A549 (cell line): Measurements from ENCODE around the gene WASF2. TPM values are rescaled to one million over a fixed set of nuclear protein-coding genes. Genes with fewer than 3 reads are reported as not detected.
A peak's percentile ranks its signal among the peaks of the same experiment; 100 is the strongest.

Experiments
- ATAC-seq, 2 experiments: fragments of 200-7000 bp in 1 of 2; fragments of >200 bp in 1 of 2; cut with Nextera tagmentation in 1 of 2; cut with Tn5 transposase in 1 of 2; 3 replicates each; pipeline versions ENCODE4 v1.8.0 to v1.9.1; 2018 to 2020; ENCODE audit warnings: mild to moderate bottlenecking in 1 of 2, moderate library complexity in 1 of 2
- CTCF ChIA-PET: fragments of 300-600 bp; sonication (Branson Sonifier 250); formaldehyde crosslinking; extraction: SDS; loops from one replicate; lab custom pipeline; 2021; ENCODE audit warnings: antibody characterized with exemption, inconsistent platforms; lab: Yijun Ruan, JAX
- POLR2A ChIA-PET: fragments of 350-600 bp; formaldehyde crosslinking; extraction: SDS; loops from one replicate; lab custom pipeline; 2021; ENCODE audit warnings: antibody characterized with exemption, inconsistent platforms; lab: Yijun Ruan, JAX
- DNase-seq, 2 experiments: peaks; one replicate each; pipeline versions ENCODE4 v3.0.0 to v3.0.0-alpha.2; 2011 to 2016; ENCODE audit warnings: low read depth in 1 of 2, low spot score in 1 of 2
- FAIRE-seq: peaks from 2 replicates; lab custom pipeline; 2011; peaks lifted over from hg19 to GRCh38; lab: Jason Lieb, UNC
- H3K27ac ChIP-seq, 2 experiments: fragments of >200 bp; sonication (Bioruptor Twin); formaldehyde crosslinking; 3 replicates each; pipeline ENCODE4 v1.5.1; 2016 to 2017
- H3K4me1 ChIP-seq: fragments of >200 bp; sonication (Bioruptor Twin); formaldehyde crosslinking; 3 replicates; pipeline ENCODE4 v1.6.1; 2016
- H3K4me2 ChIP-seq: fragments of >200 bp; sonication (Bioruptor Twin); formaldehyde crosslinking; 3 replicates; pipeline ENCODE4 v1.6.1; 2016
- H3K4me3 ChIP-seq: fragments of >200 bp; sonication (Bioruptor Twin); formaldehyde crosslinking; 3 replicates; pipeline ENCODE4 v1.5.1; 2016
- H3K9me3 ChIP-seq: fragments of >200 bp; sonication (Bioruptor Twin); formaldehyde crosslinking; 3 replicates; pipeline ENCODE4 v1.6.1; 2016
- KDM5A ChIP-seq: fragments of 200-600 bp; sonication (generic); IDR thresholded peaks from 2 replicates; pipeline ENCODE4 v1.6.1; 2016; ENCODE audit warnings: antibody characterized with exemption, mild to moderate bottlenecking
- MAFK ChIP-seq: fragments of 450-650 bp; IDR thresholded peaks from 2 replicates; pipeline ENCODE4 v1.6.1; 2014; ENCODE audit not compliant: partially characterized antibody
- NFE2L2 ChIP-seq: fragments of 150-350 bp; conservative IDR thresholded peaks from 2 replicates; pipeline ENCODE4 v1.6.1; 2014; ENCODE audit warnings: low read length
- POLR2AphosphoS2 ChIP-seq: conservative IDR thresholded peaks from 2 replicates; pipeline ENCODE4 v1.6.1; 2012; ENCODE audit warnings: low read length, improper control_type of control experiment, inconsistent platforms
- RFX5 ChIP-seq: fragments of 450-650 bp; IDR thresholded peaks from 2 replicates; pipeline ENCODE4 v1.7.1; 2014; ENCODE audit warnings: antibody characterized with exemption, mild to moderate bottlenecking, moderate library complexity
- ZC3H11A ChIP-seq: fragments of 450-650 bp; IDR thresholded peaks from 2 replicates; pipeline ENCODE4 v1.6.1; 2014; ENCODE audit warnings: antibody characterized with exemption, mild to moderate bottlenecking
- ZFP36 ChIP-seq: fragments of 450-650 bp; IDR thresholded peaks from 2 replicates; pipeline ENCODE4 v1.6.1; 2014; ENCODE audit warnings: borderline replicate concordance; ENCODE audit not compliant: partially characterized antibody
- WGBS: methylation state at CpG from one replicate; pipeline ENCODE4 v1.1.6; 2017; ENCODE audit errors: missing lambda C conversion rate; 5-methylcytosine and 5-hydroxymethylcytosine counted together
- polyA plus RNA-seq, 4 experiments: library from polyadenylated mRNA; depleted of rRNA in 3 of 4; stranded (reverse); fragments of >200 nt; fragmentation: RNase III in 1 of 4; extraction: RNeasy Plus Mini Kit Qiagen cat#74134 plus additional on column Dnase treatment in 1 of 4; gene quantifications; 2 replicates in 3 of 4; 3 replicates in 1 of 4; pipeline ENCODE4 v1.2.3, GENCODE V29; 2011 to 2017
- TF ChIP-seq, protein P1 (sequence below): fragments of 150-350 bp; IDR thresholded peaks from 2 replicates; pipeline ENCODE4 v1.6.1; 2014; ENCODE audit warnings: low read depth, mild to moderate bottlenecking, low read length
- TF ChIP-seq, protein P2 (sequence below): IDR thresholded peaks from 2 replicates; pipeline ENCODE4 v1.6.1; 2012
- TF ChIP-seq, protein P3 (sequence below): fragments of 200-600 bp; sonication (generic); IDR thresholded peaks from 2 replicates; pipeline ENCODE4 v1.6.1; 2016; ENCODE audit warnings: antibody characterized with exemption, mild to moderate bottlenecking, moderate library complexity

The WASF2 gene
- polyA plus RNA-seq, 2 of the 4 experiments (the other 2 are of a cell fraction) = 22.7 to 44.9 TPM

DNA sequence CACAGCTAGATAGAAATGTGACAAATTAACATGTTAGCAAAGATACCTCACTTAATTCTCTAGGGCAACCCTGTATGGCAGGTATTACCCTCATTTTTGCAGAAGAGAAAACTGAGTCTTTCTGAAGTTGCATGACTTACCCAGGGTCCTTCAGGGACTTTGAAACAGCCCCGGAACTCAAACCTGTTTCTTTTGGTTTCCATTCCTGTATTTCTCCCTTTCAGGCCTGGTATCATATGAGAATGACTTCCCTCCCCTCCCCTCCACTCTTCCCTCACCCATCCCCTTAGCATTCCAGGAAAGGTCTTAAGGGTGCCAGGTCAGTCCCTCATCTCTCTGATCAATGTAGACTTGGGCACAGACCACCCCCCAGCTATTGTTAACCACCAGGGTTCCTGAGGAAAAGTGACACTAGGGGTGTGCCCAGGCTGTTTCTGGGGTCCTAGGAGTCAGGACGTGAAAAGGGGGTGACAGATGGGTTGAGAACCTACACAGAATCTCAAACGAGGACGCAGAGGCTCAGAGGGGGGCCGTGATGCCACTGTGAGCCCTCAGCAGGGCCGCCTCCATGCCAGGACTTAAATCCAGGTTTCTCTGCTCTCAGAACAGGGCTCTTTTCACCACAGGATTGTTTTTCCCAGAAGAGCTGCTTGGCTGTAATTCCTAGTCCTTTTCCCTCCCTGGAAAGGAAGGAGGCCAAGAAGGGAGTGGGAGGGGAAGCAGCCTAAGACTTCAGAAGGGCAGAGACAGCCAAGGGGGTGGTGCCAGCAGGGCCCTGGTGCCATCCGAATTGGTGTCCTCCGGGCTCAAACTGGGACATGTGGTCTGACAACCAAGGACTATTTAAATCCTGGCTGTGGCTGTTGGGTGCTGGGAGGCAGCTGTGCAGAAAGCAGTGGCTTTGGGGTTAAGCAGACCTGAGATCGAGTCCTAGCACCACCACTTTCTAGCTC lies 2.1 kb upstream of the WASF2 start (continued):
- TF ChIP-seq ZFP36 = no peak
- TF ChIP-seq, protein P1, sequence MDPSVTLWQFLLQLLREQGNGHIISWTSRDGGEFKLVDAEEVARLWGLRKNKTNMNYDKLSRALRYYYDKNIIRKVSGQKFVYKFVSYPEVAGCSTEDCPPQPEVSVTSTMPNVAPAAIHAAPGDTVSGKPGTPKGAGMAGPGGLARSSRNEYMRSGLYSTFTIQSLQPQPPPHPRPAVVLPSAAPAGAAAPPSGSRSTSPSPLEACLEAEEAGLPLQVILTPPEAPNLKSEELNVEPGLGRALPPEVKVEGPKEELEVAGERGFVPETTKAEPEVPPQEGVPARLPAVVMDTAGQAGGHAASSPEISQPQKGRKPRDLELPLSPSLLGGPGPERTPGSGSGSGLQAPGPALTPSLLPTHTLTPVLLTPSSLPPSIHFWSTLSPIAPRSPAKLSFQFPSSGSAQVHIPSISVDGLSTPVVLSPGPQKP = no peak

DNA sequence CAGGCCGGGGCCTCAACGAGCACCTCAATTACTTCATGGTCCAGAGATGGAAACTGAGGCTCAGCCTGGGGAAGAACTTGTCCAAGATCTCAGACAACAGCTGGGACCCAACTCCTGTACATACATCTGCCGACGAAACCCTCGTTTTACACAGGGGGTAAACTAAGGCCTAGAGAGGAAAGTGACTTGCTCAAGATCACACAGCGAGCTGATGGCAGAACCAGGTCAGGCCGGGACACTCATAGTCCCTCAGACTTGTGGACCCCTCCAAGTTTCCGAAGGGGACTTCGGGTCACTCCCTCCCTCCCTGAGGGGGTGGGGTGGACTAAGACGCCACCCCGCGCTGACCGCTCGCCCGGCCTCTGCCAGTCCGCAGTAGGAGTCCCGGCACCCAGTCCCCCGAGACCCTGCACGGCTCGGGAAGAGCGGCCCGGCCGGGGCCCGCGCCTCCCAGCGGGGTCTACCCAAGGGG lies 430 bp downstream of the WASF2 start:
- no peaks in the 10 kb centered on the region for H3K9me3 ChIP-seq
- H3K4me1 ChIP-seq = peaks cover 5% of the 10 kb centered on the region
- H3K4me2 ChIP-seq = peak overlapping the region; percentile 81
- TF ChIP-seq ZC3H11A = no peak
- TF ChIP-seq RFX5 = no peak
- peak; percentile 45; the same call in 1 of the 2 replicates for TF ChIP-seq KDM5A
- TF ChIP-seq, all 56 proteins: peak for 1
- Histone ChIP-seq H3K27ac (peak overlapping the region; percentile 92 to 100), H3K4me3 (peak overlapping the region; percentile 82)
- WGBS = 0% methylated on average over 2 of the region's 26 CpGs
- FAIRE-seq = no peak
- DNase-seq = peak in 1 of 2 experiments; percentile 45
- ATAC-seq = peak; percentile 44 to 61
- POLR2A ChIA-PET = no interaction called here
- CTCF ChIA-PET = interaction anchor here (1.0 kb wide), 1 partner anchor 71 kb away, joined by 4 read pairs; no protein-coding TSS in a partner anchor

DNA sequence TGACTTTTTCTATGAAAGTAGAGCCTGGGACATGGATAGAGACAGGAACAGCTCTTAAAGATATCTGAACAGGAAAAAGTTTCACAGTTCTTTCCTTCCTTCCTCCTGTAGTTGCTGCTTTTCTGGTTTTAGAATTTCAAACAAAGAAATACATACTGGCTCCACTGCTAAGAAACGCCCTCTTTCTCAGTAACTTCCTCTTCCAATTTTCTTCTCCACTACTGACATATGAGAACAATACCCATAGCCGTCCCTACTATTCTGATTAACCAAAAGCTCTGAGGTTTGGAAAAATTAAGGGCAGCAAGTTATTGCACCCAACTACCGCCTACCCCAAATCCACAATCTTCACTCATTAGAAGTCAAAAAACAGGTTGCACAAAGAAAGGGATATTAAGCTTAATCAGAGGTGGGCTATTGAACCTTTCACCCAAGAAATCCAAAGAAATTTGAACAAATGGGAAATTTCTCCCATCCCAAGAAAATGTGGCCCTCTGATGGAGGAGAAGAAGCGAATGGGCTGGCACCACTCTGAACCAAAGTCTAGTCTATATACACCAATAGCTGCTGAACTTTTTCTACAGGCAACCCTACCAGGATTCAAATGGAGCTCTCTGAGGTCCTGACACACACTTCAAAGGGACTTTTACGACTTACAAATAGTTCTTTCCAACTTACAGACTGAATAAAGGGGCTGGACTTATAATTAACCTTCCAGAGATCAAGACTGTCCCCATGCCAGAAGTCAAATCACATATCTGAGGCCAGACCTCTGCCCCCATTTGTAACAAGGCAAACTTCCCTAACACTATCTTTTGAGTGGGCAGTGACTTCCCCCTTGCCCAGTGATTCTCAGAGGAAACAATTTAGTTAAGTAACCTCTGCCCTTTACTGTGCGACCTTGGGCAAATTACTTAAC lies 1.7 kb downstream of the WASF2 start:
- Histone ChIP-seq H3K27ac (peak overlapping the region; percentile 92 to 100; a peak in 4 of 6 replicates), H3K4me3 (peak overlapping the region; percentile 82), H3K4me2 (peak overlapping the region; percentile 81), H3K4me1 (peaks cover 5% of the 10 kb centered on the region)
- FAIRE-seq = no peak
- POLR2A ChIA-PET = no interaction called here
- CTCF ChIA-PET = interaction anchor here (0.6 to 0.9 kb wide), 4 partner anchors 28 to 93 kb away, joined by 3 to 4 read pairs (median 4); no protein-coding TSS in a partner anchor
- ATAC-seq = no peak
- TF ChIP-seq, protein P2, sequence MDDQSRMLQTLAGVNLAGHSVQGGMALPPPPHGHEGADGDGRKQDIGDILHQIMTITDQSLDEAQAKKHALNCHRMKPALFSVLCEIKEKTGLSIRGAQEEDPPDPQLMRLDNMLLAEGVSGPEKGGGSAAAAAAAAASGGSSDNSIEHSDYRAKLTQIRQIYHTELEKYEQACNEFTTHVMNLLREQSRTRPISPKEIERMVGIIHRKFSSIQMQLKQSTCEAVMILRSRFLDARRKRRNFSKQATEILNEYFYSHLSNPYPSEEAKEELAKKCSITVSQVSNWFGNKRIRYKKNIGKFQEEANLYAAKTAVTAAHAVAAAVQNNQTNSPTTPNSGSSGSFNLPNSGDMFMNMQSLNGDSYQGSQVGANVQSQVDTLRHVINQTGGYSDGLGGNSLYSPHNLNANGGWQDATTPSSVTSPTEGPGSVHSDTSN = no peak
- TF ChIP-seq NFE2L2 (no peak), ZC3H11A (no peak)
- TF ChIP-seq, protein P3, sequence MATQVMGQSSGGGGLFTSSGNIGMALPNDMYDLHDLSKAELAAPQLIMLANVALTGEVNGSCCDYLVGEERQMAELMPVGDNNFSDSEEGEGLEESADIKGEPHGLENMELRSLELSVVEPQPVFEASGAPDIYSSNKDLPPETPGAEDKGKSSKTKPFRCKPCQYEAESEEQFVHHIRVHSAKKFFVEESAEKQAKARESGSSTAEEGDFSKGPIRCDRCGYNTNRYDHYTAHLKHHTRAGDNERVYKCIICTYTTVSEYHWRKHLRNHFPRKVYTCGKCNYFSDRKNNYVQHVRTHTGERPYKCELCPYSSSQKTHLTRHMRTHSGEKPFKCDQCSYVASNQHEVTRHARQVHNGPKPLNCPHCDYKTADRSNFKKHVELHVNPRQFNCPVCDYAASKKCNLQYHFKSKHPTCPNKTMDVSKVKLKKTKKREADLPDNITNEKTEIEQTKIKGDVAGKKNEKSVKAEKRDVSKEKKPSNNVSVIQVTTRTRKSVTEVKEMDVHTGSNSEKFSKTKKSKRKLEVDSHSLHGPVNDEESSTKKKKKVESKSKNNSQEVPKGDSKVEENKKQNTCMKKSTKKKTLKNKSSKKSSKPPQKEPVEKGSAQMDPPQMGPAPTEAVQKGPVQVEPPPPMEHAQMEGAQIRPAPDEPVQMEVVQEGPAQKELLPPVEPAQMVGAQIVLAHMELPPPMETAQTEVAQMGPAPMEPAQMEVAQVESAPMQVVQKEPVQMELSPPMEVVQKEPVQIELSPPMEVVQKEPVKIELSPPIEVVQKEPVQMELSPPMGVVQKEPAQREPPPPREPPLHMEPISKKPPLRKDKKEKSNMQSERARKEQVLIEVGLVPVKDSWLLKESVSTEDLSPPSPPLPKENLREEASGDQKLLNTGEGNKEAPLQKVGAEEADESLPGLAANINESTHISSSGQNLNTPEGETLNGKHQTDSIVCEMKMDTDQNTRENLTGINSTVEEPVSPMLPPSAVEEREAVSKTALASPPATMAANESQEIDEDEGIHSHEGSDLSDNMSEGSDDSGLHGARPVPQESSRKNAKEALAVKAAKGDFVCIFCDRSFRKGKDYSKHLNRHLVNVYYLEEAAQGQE = 0 out of 2 replicates have a peak, but pooled peaks have one; percentile 31
- TF ChIP-seq, all 56 proteins: peak for 1
- WGBS = 23% methylated on average over 6 of the region's 6 CpGs
- H3K9me3 ChIP-seq = no peaks in the 10 kb centered on the region
- DNase-seq = peak in 1 of 2 experiments; percentile 16

DNA sequence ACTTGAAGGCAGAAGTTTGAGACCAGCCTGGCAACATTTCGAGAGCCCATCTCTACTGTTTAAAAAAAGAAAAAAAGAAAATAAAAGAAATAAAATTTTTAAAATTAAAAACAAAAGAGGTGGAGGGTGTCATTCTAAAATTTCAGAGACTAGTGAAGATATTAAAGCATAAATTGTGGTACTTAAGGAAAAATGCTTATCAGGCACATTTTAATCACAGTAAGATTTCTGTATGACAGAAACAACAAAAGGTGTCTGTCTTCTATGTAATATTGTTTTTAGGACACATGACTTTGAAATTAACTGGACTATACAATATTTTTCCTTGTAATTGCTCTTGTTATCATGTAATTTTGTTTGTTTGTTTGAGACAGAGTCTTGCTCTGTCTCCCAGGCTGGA lies 4.6 kb downstream of the WASF2 start:
- no peak overlapping the region for H3K27ac ChIP-seq
- ChIA-PET POLR2A (no interaction called here), CTCF (no interaction called here)
- H3K9me3 ChIP-seq = no peaks in the 10 kb centered on the region
- H3K4me2 ChIP-seq = no peak overlapping the region
- ATAC-seq (no peak), DNase-seq (no peak), FAIRE-seq (no peak)
- WGBS = 96% methylated on average over 1 of the region's 1 CpG
- TF ChIP-seq POLR2AphosphoS2 (no peak), MAFK (peak; percentile 86)
- no peak overlapping the region for H3K4me3 ChIP-seq
- peaks cover 10% of the 10 kb centered on the region; the same call in 2 of the 3 replicates for H3K4me1 ChIP-seq
